IMR-90 (cell line): ENCODE results near the gene DUSP22. TPM values are rescaled to one million over a fixed set of nuclear protein-coding genes. Genes with fewer than 3 reads are reported as not detected.

ENCODE experiments used
- ATAC-seq: fragments of 200-7000 bp; cut with Tn5 transposase; 2 replicates; pipeline ENCODE4 v1.9.1; 2020; ENCODE audit warnings: low read depth, mild to moderate bottlenecking, moderate library complexity
- BruUV-seq: library from RNA; stranded (reverse); fragments of 400-500 nt; replicated peaks from 2 replicates; lab custom pipeline; 2021; lab: Mats Ljungman, UMichigan
- CTCF ChIA-PET: fragments of 300-600 bp; formaldehyde crosslinking; extraction: SDS; loops from one replicate; lab custom pipeline; 2021; ENCODE audit warnings: antibody characterized with exemption; lab: Yijun Ruan, JAX
- POLR2A ChIA-PET: fragments of 300-600 bp; sonication (Branson Sonifier 250); formaldehyde crosslinking; loops from one replicate; lab custom pipeline; 2022; ENCODE audit warnings: antibody characterized with exemption; ENCODE audit not compliant: unreplicated experiment; lab: Charles Lee
- DNase-seq: peaks from one replicate; pipeline ENCODE4 v3.0.0; 2013
- H2AFZ ChIP-seq: replicated peaks from 2 replicates; pipeline ENCODE3; 2013; ENCODE audit warnings: low read length, mild to moderate bottlenecking; ENCODE audit not compliant: poor library complexity
- H2AK5ac ChIP-seq: 2 replicates; pipeline ENCODE4 v1.6.1; 2013; ENCODE audit warnings: low read depth, low read length, inconsistent platforms
- H2AK9ac ChIP-seq: replicated peaks from 2 replicates; pipeline ENCODE3; 2013; ENCODE audit warnings: mild to moderate bottlenecking, low read depth, low read length, moderate library complexity; ENCODE audit not compliant: poor library complexity
- H2BK120ac ChIP-seq: 2 replicates; pipeline ENCODE4 v1.6.1; 2013; ENCODE audit warnings: low read depth, low read length, inconsistent platforms
- H2BK15ac ChIP-seq: 3 replicates; pipeline ENCODE4 v1.6.1; 2013; ENCODE audit warnings: low read depth, low read length, inconsistent platforms
- H2BK20ac ChIP-seq: 2 replicates; pipeline ENCODE4 v1.6.1; 2013; ENCODE audit warnings: low read depth, mild to moderate bottlenecking, inconsistent platforms, low read length, moderate library complexity
- H2BK5ac ChIP-seq: 2 replicates; pipeline ENCODE4 v1.6.1; 2013; ENCODE audit warnings: mild to moderate bottlenecking, low read depth, low read length, inconsistent platforms; ENCODE audit not compliant: poor library complexity, severe bottlenecking
- H3K14ac ChIP-seq: replicated peaks from 2 replicates; pipeline ENCODE4 v1.6.1; 2013; ENCODE audit warnings: low read depth, low read length, inconsistent platforms
- H3K18ac ChIP-seq: 2 replicates; pipeline ENCODE4 v1.6.1; 2013; ENCODE audit warnings: low read depth, low read length, control low read depth
- H3K23ac ChIP-seq: 2 replicates; pipeline ENCODE4 v1.6.1; 2013; ENCODE audit warnings: low read depth, low read length, inconsistent platforms
- H3K27ac ChIP-seq: 2 replicates; pipeline ENCODE4 v1.5.1; 2013; ENCODE audit warnings: mild to moderate bottlenecking, control low read depth, low read length; ENCODE audit not compliant: insufficient read depth
- H3K27me3 ChIP-seq: 2 replicates; pipeline ENCODE4 v1.6.1; 2013; ENCODE audit warnings: low read length; ENCODE audit not compliant: control insufficient read depth, insufficient read depth
- H3K36me3 ChIP-seq: 2 replicates; pipeline ENCODE4 v1.6.1; 2013; ENCODE audit warnings: low read length, mixed read lengths; ENCODE audit not compliant: control insufficient read depth, insufficient read depth
- H3K4ac ChIP-seq: 2 replicates; pipeline ENCODE4 v1.6.1; 2013; ENCODE audit warnings: low read depth, low read length, inconsistent platforms
- H3K4me1 ChIP-seq: 2 replicates; pipeline ENCODE4 v1.6.1; 2013; ENCODE audit warnings: low read length, mixed read lengths; ENCODE audit not compliant: control insufficient read depth, insufficient read depth
- H3K4me2 ChIP-seq: 2 replicates; pipeline ENCODE4 v1.6.1; 2013; ENCODE audit warnings: low read depth, mild to moderate bottlenecking, control low read depth, low read length, moderate library complexity
- H3K4me3 ChIP-seq: 2 replicates; pipeline ENCODE4 v1.5.1; 2013; ENCODE audit warnings: low read depth, mild to moderate bottlenecking, control low read depth, low read length, moderate library complexity; ENCODE audit not compliant: insufficient read depth
- H3K56ac ChIP-seq: 2 replicates; pipeline ENCODE4 v1.6.1; 2013; ENCODE audit warnings: low read length, inconsistent platforms; ENCODE audit not compliant: insufficient read depth; ENCODE audit errors: extremely low read depth
- H3K79me1 ChIP-seq, 2 experiments: 2 replicates each; pipeline ENCODE4 v1.6.1; 2013; ENCODE audit warnings: low read length in 2 of 2, inconsistent platforms in 1 of 2, low read depth in 1 of 2
- H3K9ac ChIP-seq: 2 replicates; pipeline ENCODE4 v1.6.1; 2013; ENCODE audit warnings: low read depth, low read length, control low read depth
- H3K9me1 ChIP-seq: 2 replicates; pipeline ENCODE4 v1.6.1; 2013; ENCODE audit warnings: low read length, inconsistent platforms; ENCODE audit not compliant: insufficient read depth
- H3K9me3 ChIP-seq: 2 replicates; pipeline ENCODE4 v1.6.1; 2013; ENCODE audit warnings: low read length; ENCODE audit not compliant: control insufficient read depth, insufficient read depth
- H4K20me1 ChIP-seq: 2 replicates; pipeline ENCODE4 v1.6.1; 2013; ENCODE audit warnings: low read length, inconsistent platforms; ENCODE audit not compliant: insufficient read depth
- H4K5ac ChIP-seq: 2 replicates; pipeline ENCODE4 v1.6.1; 2013; ENCODE audit warnings: mild to moderate bottlenecking, low read depth, low read length, control low read depth
- H4K8ac ChIP-seq, 2 experiments: 2 replicates each; pipeline ENCODE4 v1.6.1; 2013; ENCODE audit warnings: low read depth in 2 of 2, low read length in 2 of 2, control low read depth in 1 of 2, inconsistent platforms in 1 of 2
- H4K91ac ChIP-seq: 2 replicates; pipeline ENCODE4 v1.6.1; 2013; ENCODE audit warnings: low read depth, low read length, inconsistent platforms; ENCODE audit not compliant: insufficient read depth
- BHLHE40 ChIP-seq: fragments of 150-350 bp; IDR thresholded peaks from 2 replicates; pipeline ENCODE4 v1.6.1; 2016; ENCODE audit warnings: mild to moderate bottlenecking, low read depth, low read length
- CEBPB ChIP-seq: IDR thresholded peaks from 2 replicates; pipeline ENCODE4 v1.6.1; 2012; ENCODE audit warnings: low read depth, low read length, improper control_type of control experiment
- CHD1 ChIP-seq: IDR thresholded peaks from 2 replicates; pipeline ENCODE4 v1.6.1; 2012; ENCODE audit warnings: low read depth, low read length, improper control_type of control experiment
- FOS ChIP-seq: fragments of 150-350 bp; IDR thresholded peaks from 2 replicates; pipeline ENCODE4 v1.6.1; 2016; ENCODE audit warnings: low read depth, low read length
- MAFK ChIP-seq: IDR thresholded peaks from 2 replicates; pipeline ENCODE4 v1.6.1; 2012; ENCODE audit warnings: low read depth, low read length, improper control_type of control experiment
- MAZ ChIP-seq: IDR thresholded peaks from 2 replicates; pipeline ENCODE4 v1.6.1; 2012; ENCODE audit warnings: low read depth, mild to moderate bottlenecking, low read length, improper control_type of control experiment, moderate library complexity, borderline replicate concordance
- MXI1 ChIP-seq: IDR thresholded peaks from 2 replicates; pipeline ENCODE4 v1.6.1; 2012; ENCODE audit warnings: low read depth, mild to moderate bottlenecking, low read length, moderate library complexity, borderline replicate concordance
- NFE2L2 ChIP-seq: fragments of 150-350 bp; IDR thresholded peaks from 2 replicates; pipeline ENCODE4 v1.6.1; 2016; ENCODE audit warnings: low read depth, mild to moderate bottlenecking, low read length
- POLR2A ChIP-seq: IDR thresholded peaks from 2 replicates; pipeline ENCODE4 v1.6.1; 2012; ENCODE audit warnings: mild to moderate bottlenecking, low read depth, low read length
- RAD21 ChIP-seq: IDR thresholded peaks from 2 replicates; pipeline ENCODE4 v1.6.1; 2012; ENCODE audit warnings: low read length, improper control_type of control experiment
- RCOR1 ChIP-seq: IDR thresholded peaks from 2 replicates; pipeline ENCODE4 v1.6.1; 2012; ENCODE audit warnings: mild to moderate bottlenecking, low read length, improper control_type of control experiment; ENCODE audit not compliant: insufficient replicate concordance
- RFX5 ChIP-seq: IDR thresholded peaks from 2 replicates; pipeline ENCODE4 v1.8.0; 2012; ENCODE audit warnings: low read depth, mild to moderate bottlenecking, low read length, moderate library complexity
- SMC3 ChIP-seq: fragments of 150-350 bp; IDR thresholded peaks from 2 replicates; pipeline ENCODE4 v1.6.1; 2016; ENCODE audit warnings: low read depth, mild to moderate bottlenecking, antibody characterized with exemption, low read length, moderate library complexity
- USF2 ChIP-seq: fragments of 150-350 bp; IDR thresholded peaks from 2 replicates; pipeline ENCODE4 v1.6.1; 2017; ENCODE audit warnings: mild to moderate bottlenecking, antibody characterized with exemption, low read length, low read depth
- WGBS, 2 experiments: methylation state at CpG; one replicate each; pipeline versions ENCODE4 v1.1.5 to v1.1.7; 2013; ENCODE audit warnings: missing lambda C conversion rate in 2 of 2; ENCODE audit not compliant: insufficient read length in 1 of 2; ENCODE audit errors: extremely low coverage in 2 of 2; 5-methylcytosine and 5-hydroxymethylcytosine counted together
- dilution Hi-C: fragments of 300-500 bp; cut with HindIII; formaldehyde crosslinking; loops from one replicate; pipeline ENCODE4 v1.14.3; 2018; ENCODE audit warnings: low sequenced_read_pairs; ENCODE audit not compliant: unreplicated experiment
- in situ Hi-C: fragments of 300-500 bp; cut with MboI; formaldehyde crosslinking; loops from 3 replicates; pipeline ENCODE4 v1.14.3; 2019; ENCODE audit warnings: low sequenced_read_pairs, inconsistent platforms, mixed read lengths
- intact Hi-C: fragments of 100-400 bp; cut with micrococcal nuclease; formaldehyde crosslinking; loops from 2 replicates; pipeline ENCODE4 v1.10.0; 2022
- polyA plus RNA-seq, 3 experiments: library from polyadenylated mRNA; depleted of rRNA; stranded (reverse); fragments of >200 nt; gene quantifications; 2 replicates each; pipeline ENCODE4 v1.2.3, GENCODE V29; 2012; ENCODE audit warnings: low replicate concordance in 1 of 3
- total RNA-seq: library from RNA; depleted of rRNA; stranded (reverse); fragments of >200 nt; gene quantifications from 2 replicates; pipeline ENCODE4 v1.2.3, GENCODE V29; 2012
- TF ChIP-seq, protein P1 (sequence below): fragments of 150-350 bp; IDR thresholded peaks from 2 replicates; pipeline ENCODE4 v1.6.1; 2016; ENCODE audit warnings: low read depth, mild to moderate bottlenecking, low read length, moderate library complexity, borderline replicate concordance
- TF ChIP-seq, protein P2 (sequence below): conservative IDR thresholded peaks from 2 replicates; pipeline ENCODE4 v1.5.1; 2012; ENCODE audit warnings: mild to moderate bottlenecking, low read depth, low read length, improper control_type of control experiment

DUSP22 gene
- total and polyA plus RNA-seq, 2 of the 4 experiments (the other 2 are of a cell fraction), result 7.1 to 8.2 TPM

GRCh38 chr6:352474-352873 is 60.2 kb downstream of the DUSP22 start:
- ChIA-PET CTCF (no interaction called here), POLR2A (no interaction called here)
- intact Hi-C loops (no loop called here), dilution Hi-C loops (no loop called here), in situ Hi-C loops (no loop called here)
- no peak overlapping the region for H2BK5ac ChIP-seq
- no peak overlapping the region for H3K23ac ChIP-seq
- TF ChIP-seq MXI1 (no peak), USF2 (no peak), RCOR1 (no peak), MAZ (no peak), MAFK (no peak), NFE2L2 (no peak), SMC3 (no peak), BHLHE40 (no peak), RFX5 (no peak), FOS (no peak), RAD21 (no peak), CEBPB (no peak), CHD1 (no peak), POLR2A (no peak)
- TF ChIP-seq, protein P1, sequence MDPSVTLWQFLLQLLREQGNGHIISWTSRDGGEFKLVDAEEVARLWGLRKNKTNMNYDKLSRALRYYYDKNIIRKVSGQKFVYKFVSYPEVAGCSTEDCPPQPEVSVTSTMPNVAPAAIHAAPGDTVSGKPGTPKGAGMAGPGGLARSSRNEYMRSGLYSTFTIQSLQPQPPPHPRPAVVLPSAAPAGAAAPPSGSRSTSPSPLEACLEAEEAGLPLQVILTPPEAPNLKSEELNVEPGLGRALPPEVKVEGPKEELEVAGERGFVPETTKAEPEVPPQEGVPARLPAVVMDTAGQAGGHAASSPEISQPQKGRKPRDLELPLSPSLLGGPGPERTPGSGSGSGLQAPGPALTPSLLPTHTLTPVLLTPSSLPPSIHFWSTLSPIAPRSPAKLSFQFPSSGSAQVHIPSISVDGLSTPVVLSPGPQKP, result no peak
- TF ChIP-seq, protein P2, sequence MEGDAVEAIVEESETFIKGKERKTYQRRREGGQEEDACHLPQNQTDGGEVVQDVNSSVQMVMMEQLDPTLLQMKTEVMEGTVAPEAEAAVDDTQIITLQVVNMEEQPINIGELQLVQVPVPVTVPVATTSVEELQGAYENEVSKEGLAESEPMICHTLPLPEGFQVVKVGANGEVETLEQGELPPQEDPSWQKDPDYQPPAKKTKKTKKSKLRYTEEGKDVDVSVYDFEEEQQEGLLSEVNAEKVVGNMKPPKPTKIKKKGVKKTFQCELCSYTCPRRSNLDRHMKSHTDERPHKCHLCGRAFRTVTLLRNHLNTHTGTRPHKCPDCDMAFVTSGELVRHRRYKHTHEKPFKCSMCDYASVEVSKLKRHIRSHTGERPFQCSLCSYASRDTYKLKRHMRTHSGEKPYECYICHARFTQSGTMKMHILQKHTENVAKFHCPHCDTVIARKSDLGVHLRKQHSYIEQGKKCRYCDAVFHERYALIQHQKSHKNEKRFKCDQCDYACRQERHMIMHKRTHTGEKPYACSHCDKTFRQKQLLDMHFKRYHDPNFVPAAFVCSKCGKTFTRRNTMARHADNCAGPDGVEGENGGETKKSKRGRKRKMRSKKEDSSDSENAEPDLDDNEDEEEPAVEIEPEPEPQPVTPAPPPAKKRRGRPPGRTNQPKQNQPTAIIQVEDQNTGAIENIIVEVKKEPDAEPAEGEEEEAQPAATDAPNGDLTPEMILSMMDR, result no peak
- no peak overlapping the region for H4K8ac ChIP-seq
- no peak overlapping the region for H2BK120ac ChIP-seq
- DNase-seq (no peak), ATAC-seq (no peak)
- H3K14ac ChIP-seq, result no peak overlapping the region
- no peak overlapping the region for H2AK9ac ChIP-seq
- H3K4me3 ChIP-seq, result no peak overlapping the region
- no peaks in the 10 kb centered on the region for H3K79me1 ChIP-seq
- H4K5ac ChIP-seq, result no peak overlapping the region
- H3K56ac ChIP-seq, result no peak overlapping the region
- H2AK5ac ChIP-seq, result no peak overlapping the region
- peaks cover 8% of the 10 kb centered on the region; the same call in 1 of the 2 replicates for H3K9me3 ChIP-seq
- no peaks in the 10 kb centered on the region for H3K27me3 ChIP-seq
- no peak overlapping the region for H4K91ac ChIP-seq
- BruUV-seq, result no TSS peak
- H2BK15ac ChIP-seq, result no peak overlapping the region
- no peak overlapping the region for H3K9ac ChIP-seq
- no peak overlapping the region for H3K27ac ChIP-seq
- H3K4me1 ChIP-seq, result no peaks in the 10 kb centered on the region
- no peak overlapping the region for H3K4ac ChIP-seq
- no peak overlapping the region for H2AFZ ChIP-seq
- WGBS, 2 experiments, result 39% methylated on average over 3 of the region's 5 CpGs; no CpG with 5 or more reads in 1 of the 2 experiments
- H2BK20ac ChIP-seq, result no peak overlapping the region
- H3K4me2 ChIP-seq, result no peak overlapping the region
- no peaks in the 10 kb centered on the region for H4K20me1 ChIP-seq
- H3K9me1 ChIP-seq, result no peaks in the 10 kb centered on the region
- no peak overlapping the region for H3K18ac ChIP-seq
- H3K36me3 ChIP-seq, result no peaks in the 10 kb centered on the region; the same call in 1 of the 2 replicates
